Stomach (tissue), 9 donors: ENCODE data around the gene ASTN2. TPM values are rescaled to one million over a fixed set of nuclear protein-coding genes. Genes with fewer than 3 reads are reported as not detected.

Experiments
- DNase-seq, 2 donors: peaks; one replicate each; pipeline versions ENCODE4 v3.0.0 to v3.0.0-alpha.2; 2013 to 2019
- H3K27ac ChIP-seq, 5 donors: fragments of 200-600 bp in 4 of 5; sonication (generic) in 4 of 5; one replicate each; pipeline ENCODE4 v1.5.1; 2013 to 2019; ENCODE audit warnings: mild to moderate bottlenecking in 1 of 5, moderate library complexity in 1 of 5
- H3K27me3 ChIP-seq, 3 donors: fragments of 200-600 bp; sonication (generic); one replicate each; pipeline ENCODE4 v1.5.1; 2017 to 2019; ENCODE audit warnings: mixed run types in 1 of 3
- H3K36me3 ChIP-seq, 4 donors: fragments of 200-600 bp; sonication (generic); 1 replicate in 3 of 4; 2 replicates in 1 of 4; pipeline ENCODE4 v1.5.1; 2016 to 2019
- H3K4me1 ChIP-seq, 4 donors: fragments of 200-600 bp; sonication (generic); one replicate each; pipeline ENCODE4 v1.5.1; 2016 to 2019
- H3K4me3 ChIP-seq, 4 donors: fragments of 200-600 bp; sonication (generic) in 3 of 4; one replicate each; pipeline ENCODE4 v1.5.1; 2016 to 2019; ENCODE audit warnings: mild to moderate bottlenecking in 1 of 4
- H3K9me3 ChIP-seq, 4 donors: fragments of 200-600 bp; sonication (generic); one replicate each; pipeline ENCODE4 v1.5.1; 2016 to 2019
- CTCF ChIP-seq, 7 experiments: fragments of 450-650 bp in 4 of 7; fragments of 200-600 bp in 3 of 7; sonication (generic) in 3 of 7; IDR thresholded peaks; one replicate each; pipeline ENCODE4 v1.5.1; 2016 to 2019; ENCODE audit warnings: antibody characterized with exemption in 7 of 7, control low read depth in 2 of 7, mild to moderate bottlenecking in 1 of 7
- EP300 ChIP-seq: sonication (generic); formaldehyde crosslinking; IDR thresholded peaks from one replicate; pipeline ENCODE4 v1.6.1; 2017; ENCODE audit warnings: antibody characterized with exemption
- POLR2A ChIP-seq, 4 donors: fragments of 450-650 bp; IDR thresholded peaks; one replicate each; pipeline ENCODE4 v1.6.1; 2016; ENCODE audit warnings: antibody characterized with exemption in 4 of 4, control low read depth in 2 of 4, mild to moderate bottlenecking in 1 of 4, moderate library complexity in 1 of 4
- POLR2AphosphoS5 ChIP-seq, 3 donors: sonication (generic); formaldehyde crosslinking; IDR thresholded peaks; one replicate each; pipeline ENCODE4 v1.6.1; 2016; ENCODE audit warnings: antibody characterized with exemption in 3 of 3
- WGBS, 5 donors: extraction: QIAGEN DNeasy Blood & Tissue Kit in 3 of 5; methylation state at CpG; one replicate each; pipeline versions ENCODE4 v1.1.5 to v1.1.7; 2013 to 2018; 5-methylcytosine and 5-hydroxymethylcytosine counted together
- intact Hi-C: fragments of 100-400 bp; cut with DNase I; formaldehyde crosslinking; loops from one replicate; pipeline ENCODE4 v1.15.1; 2023; ENCODE audit warnings: low total_unique reads
- polyA plus RNA-seq, 3 donors: library from polyadenylated mRNA; stranded (reverse); fragments of 200-250 nt; gene quantifications; one replicate each; pipeline ENCODE4 v1.2.3, GENCODE V29; 2013
- total RNA-seq, 5 donors: library from RNA; depleted of rRNA; stranded (reverse); fragments of >200 nt; gene quantifications; one replicate each; pipeline versions ENCODE4 v1.1.0 to v1.2.3, GENCODE V29; 2014 to 2016
- donor health status: healthy with polysubstance abuse.
- donor health status: Bipolar disorder and iron deficiency.
- donor health status: healthy.

The ASTN2 gene
- total and polyA plus RNA-seq, 8 donors = 2.1 to 22.3 (median 4.2) TPM; not detected in 1

- intact Hi-C loops = no loop called here
- H3K27me3 ChIP-seq = no peaks in the 10 kb centered on the region
- no peaks in the 10 kb centered on the region for H3K9me3 ChIP-seq
- no peak overlapping the region for H3K4me3 ChIP-seq
- H3K4me1 ChIP-seq = no peaks in the 10 kb centered on the region
- no peak for DNase-seq
- WGBS, 5 donors = 67 to 79% (median 73%) methylated on average over 3 of the region's 3 CpGs
- no peak overlapping the region for H3K27ac ChIP-seq
- H3K36me3 ChIP-seq = no peaks in the 10 kb centered on the region
- no peak for TF ChIP-seq POLR2A (IDR thresholded peaks at IDR 0.05)
- no peak for TF ChIP-seq CTCF (IDR thresholded peaks at IDR 0.05)
- TF ChIP-seq EP300 = no peak
- no peak for TF ChIP-seq POLR2AphosphoS5 (IDR thresholded peaks at IDR 0.05)
These were observed 785.2 kb downstream of the ASTN2 start for GRCh38 chr9:116629634-116630033.

GRCh38 chr9:116628716-116629115 lies 786.1 kb downstream of the ASTN2 start:
- no peaks in the 10 kb centered on the region for H3K9me3 ChIP-seq
- WGBS, 5 donors = 59 to 77% (median 69%) methylated on average over 4 of the region's 4 CpGs
- H3K4me3 ChIP-seq = no peak overlapping the region
- no peaks in the 10 kb centered on the region for H3K36me3 ChIP-seq
- intact Hi-C loops = no loop called here
- H3K27ac ChIP-seq = no peak overlapping the region
- peak in 1 of 2 donors; percentile 51 for DNase-seq
- H3K4me1 ChIP-seq = peaks cover 0 to 2% (median 0%) of the 10 kb centered on the region in 4 donors
- no peaks in the 10 kb centered on the region for H3K27me3 ChIP-seq
- TF ChIP-seq EP300 (no peak), POLR2AphosphoS5 (IDR thresholded peaks at IDR 0.05) (no peak), POLR2A (IDR thresholded peaks at IDR 0.05) (no peak), CTCF (IDR thresholded peaks at IDR 0.05) (no peak)

- WGBS, 5 donors = 93 to 97% (median 95%) methylated on average over 2 of the region's 2 CpGs
- Histone ChIP-seq H3K4me1 (peaks cover 0 to 15% (median 3%) of the 10 kb centered on the region in 4 donors), H3K4me3 (no peak overlapping the region), H3K27ac (no peak overlapping the region), H3K27me3 (no peaks in the 10 kb centered on the region), H3K36me3 (no peaks in the 10 kb centered on the region), H3K9me3 (no peaks in the 10 kb centered on the region)
- TF ChIP-seq EP300 (no peak), POLR2A (IDR thresholded peaks at IDR 0.05) (no peak), POLR2AphosphoS5 (IDR thresholded peaks at IDR 0.05) (no peak), CTCF (IDR thresholded peaks at IDR 0.05) (no peak)
- DNase-seq = no peak
- intact Hi-C loops = no loop called here
These were observed 787.4 kb downstream of the ASTN2 start for GRCh38 chr9:116627433-116627832.

GRCh38 chr9:116626762-116627161 lies 788.1 kb downstream of the ASTN2 start:
- H3K9me3 ChIP-seq = no peaks in the 10 kb centered on the region
- H3K4me1 ChIP-seq = peaks cover 0 to 18% (median 3%) of the 10 kb centered on the region in 4 donors
- intact Hi-C loops = no loop called here
- no peaks in the 10 kb centered on the region for H3K27me3 ChIP-seq
- H3K36me3 ChIP-seq = no peaks in the 10 kb centered on the region
- no peak overlapping the region for H3K27ac ChIP-seq
- H3K4me3 ChIP-seq = no peak overlapping the region
- WGBS, 5 donors = 93 to 99% (median 95%) methylated on average over 3 of the region's 3 CpGs
- TF ChIP-seq CTCF (IDR thresholded peaks at IDR 0.05) (no peak), EP300 (no peak), POLR2A (IDR thresholded peaks at IDR 0.05) (no peak), POLR2AphosphoS5 (IDR thresholded peaks at IDR 0.05) (no peak)
- no peak for DNase-seq
